Measurements from ENCODE around the gene MLN.

MLN gene

DNA sequence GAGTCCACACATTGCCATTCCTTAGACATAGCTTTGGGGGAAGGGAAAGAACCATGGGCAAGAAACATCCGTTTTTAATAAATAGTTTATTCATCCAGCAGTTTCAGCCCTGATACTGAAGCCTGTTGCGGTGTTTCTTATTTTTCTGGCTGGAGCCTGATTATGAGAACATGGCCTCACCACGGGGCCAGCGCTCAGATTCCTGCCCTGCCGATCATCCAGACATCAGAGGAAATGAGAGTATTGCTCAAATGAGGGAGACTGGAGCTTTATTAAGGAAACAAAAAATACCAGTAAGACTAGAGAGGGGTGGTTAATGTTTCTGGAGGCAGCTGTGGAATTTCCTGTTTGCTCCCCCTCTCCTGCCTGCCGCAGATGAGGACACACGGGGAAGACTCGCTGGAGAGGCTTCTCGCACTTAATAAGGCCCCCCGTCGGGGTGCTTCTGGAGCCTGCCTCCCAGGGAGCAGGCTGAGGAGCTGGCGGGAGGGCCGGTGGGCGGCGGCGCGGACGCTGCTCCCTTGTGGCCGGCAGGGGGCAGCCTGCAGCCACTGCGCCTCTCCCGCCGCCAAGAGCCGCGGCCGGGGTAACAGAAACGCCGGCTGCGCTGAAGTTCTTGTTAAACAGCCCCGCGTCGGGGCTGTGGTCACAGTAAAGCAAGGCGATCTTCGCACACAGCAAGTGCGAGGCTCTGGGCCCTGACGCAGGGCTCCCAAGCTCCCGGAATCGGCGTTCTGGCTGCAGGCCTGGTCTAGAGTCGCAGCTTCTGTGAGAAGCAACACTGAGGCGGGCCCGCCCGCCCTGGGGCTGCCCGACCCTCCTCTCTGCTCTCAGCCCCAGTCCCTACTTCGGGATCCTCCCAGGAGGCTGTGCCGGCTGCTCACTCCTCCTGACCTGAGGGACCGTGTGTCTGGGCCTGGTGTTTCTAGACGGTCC, 32.4 kb downstream of the MLN start:
- peak; percentile 40 to 46 for DNase-seq

DNA sequence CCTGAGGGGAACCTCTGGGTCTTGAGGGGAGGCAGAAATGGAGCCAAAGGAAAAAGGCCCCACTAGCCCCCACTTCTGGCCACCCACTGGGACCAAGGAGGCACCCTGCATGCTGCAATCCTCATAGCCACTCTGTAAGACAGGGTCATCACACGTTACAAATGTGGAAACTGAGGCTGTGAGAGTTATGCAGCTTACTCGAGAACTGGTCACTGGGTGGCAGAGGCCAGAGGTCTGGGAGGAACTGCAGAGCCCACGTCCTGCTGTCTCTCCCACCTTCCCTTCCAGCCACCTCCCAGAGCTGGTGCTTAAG, 33.0 kb downstream of the MLN start:
- DNase-seq: no peak

DNA sequence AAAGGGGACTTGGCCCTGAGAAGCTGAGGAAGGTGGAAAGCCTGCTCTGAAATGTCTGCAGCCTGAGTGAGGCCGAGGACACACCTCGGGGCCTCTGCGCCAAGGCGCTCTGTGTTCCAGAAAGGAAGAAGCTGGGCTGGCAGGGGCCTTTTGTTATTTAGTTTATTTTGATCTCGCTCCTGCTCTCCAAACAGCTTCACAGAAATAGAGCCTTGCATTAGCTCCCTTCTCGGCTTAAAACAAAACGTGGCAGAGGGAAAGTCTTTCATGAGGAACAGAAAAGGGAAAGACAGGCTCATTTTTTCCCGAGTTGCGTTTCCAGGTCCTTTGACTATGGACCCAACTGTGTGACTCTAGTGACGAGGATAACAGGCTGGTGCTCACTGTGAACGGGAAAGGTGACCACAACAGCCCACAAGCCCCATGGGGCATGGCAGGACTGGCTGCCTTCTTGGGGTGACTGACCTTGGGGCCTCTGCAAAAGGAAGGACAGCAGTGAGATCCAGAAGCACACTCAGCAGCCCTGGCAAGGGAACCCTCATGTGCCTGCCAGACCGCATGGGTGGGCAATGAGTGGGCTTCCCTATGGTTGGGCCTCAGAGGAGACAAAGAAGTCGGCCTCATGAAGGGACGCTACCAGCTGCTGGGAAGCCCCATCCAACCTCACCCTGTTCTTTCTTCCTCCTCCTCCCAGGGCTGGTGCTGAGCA, 33.5 kb downstream of the MLN start:
- DNase-seq: no peak

DNA sequence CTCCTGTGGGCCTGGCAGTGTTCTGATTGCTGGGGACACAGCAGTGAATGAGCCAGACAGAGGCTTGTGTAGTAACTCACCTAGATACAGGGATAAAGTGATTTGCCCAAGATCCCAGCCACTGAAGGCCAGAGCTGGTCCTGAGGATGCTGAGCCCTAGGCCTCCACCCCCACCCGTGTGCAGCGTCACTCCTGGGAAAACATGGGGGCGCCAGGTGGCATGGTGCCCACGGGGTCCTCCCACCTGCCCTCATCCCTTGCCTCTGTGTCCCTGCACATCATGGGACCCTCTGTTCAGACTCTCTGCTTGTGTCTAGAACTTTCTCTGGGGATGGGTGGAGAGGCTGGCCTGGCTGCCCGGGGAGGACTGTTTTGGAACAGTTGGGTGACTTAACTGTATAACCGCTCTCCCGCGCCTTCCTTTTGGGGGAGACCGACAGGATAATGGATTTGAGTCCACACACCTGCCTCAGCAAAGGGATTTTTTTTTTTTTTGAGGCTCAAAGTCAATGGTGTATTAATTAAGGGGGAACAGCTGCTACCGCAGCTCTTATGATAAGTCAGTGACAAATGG, 34.5 kb downstream of the MLN start:
- no peak for DNase-seq

DNA sequence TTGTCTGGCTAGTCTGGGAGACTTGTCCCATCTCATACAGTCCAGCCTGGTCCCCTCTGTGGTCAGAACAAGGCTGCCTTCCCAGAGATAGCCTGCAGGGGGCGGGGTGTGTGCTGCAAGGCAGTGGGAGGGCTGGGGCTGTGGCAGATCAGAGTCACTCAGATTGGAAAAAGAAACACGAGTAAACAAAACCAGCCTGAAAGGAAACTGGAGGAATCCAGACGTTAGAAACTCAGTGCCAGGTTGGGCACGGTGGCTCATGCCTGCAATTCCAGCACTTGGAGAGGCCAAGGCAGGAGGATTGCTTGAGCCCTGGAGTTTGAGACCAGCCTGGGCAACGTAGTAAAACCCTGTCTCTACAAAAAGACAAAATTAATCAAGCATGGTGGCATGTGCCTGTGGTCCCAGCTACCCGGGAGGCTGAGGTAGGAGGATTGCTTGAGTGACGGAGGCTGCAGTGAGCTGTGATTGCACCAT, 35.1 kb downstream of the MLN start:
- DNase-seq: peak; percentile 68 to 69

DNA sequence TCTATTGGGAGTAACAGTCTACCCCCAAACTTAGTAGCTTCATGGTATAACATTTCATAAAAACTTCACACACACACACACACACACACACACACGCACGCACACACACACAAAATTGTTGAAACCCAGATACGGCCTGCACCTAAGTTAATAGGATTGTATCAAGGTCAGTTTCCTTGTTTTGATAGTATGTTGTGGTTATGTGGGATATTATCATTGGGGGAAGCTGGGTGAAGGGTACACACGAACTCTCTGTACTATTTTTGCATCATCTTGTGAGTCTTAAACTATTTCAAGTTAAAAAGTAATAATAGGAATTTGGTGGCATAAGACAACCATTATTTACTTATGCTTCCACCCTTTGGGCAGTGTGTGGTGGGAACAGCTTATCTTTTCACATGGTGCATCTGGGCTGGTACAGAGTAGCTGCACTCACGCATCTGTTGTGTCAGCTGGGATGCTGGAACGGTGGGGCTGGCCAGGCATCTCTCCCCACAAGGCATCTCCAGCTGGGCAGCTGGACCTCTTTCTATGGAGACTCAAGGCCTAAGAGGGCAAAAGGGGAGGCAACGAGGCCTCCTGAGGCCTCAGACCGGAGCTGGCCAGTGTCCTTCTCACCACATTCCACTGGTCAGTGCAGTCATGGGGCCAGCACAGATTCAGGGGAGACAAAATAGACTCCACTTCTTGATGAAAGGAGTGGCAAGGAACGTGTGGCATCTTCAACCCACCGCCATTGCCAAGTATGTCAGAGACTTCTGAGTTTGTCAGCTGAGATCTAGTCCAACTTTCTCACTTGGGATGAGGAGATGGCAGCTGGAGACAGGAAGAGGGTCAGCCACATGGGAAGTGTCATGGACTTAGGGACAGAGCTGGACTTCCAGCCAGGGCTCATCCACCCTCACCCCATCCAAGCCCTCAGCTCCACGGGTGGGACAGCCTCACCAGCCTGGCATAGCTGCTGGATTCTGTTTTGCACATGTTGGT, 36.6 kb downstream of the MLN start:
- no peak for DNase-seq

DNA sequence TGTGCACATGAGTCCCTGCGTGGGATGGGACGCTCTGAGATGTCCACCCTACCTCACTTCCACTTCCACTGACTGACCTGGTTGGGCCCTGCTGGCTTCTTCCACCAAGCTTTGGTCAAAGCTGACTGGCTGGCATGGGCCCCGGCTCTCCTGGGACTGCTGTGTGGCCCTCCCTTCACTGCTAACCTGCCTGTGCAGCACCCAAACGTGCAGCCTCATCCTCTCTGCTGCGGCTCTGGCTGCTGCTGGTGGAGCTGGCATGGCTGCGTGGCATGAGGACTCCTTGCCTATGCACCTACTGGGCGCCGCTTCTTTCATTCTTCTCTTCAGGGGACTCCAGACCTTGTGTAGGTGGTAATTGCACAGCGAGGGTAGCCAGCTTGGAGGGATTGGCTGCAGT, 38.4 kb downstream of the MLN start:
- DNase-seq: no peak

DNA sequence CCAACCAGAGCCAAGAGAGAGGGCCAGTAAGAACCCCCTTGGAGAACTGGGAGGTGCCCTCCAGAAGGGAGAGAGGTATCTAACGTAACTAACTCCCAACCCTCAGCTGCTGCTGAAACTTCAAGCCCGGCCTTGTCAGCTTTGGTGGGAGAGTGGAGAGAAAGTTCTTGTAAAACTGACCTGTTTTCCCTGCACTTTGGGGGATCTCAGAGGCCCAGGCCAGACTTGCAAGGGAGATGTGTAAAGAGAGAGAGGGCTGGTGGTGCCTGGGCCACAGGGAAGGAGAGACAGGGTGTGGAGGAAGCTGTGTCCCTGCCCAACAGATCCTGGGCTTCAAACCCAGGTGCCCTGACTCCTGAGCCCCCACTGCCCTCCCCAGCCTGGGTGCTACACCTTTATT, 39.8 kb downstream of the MLN start:
- DNase-seq: no peak

DNA sequence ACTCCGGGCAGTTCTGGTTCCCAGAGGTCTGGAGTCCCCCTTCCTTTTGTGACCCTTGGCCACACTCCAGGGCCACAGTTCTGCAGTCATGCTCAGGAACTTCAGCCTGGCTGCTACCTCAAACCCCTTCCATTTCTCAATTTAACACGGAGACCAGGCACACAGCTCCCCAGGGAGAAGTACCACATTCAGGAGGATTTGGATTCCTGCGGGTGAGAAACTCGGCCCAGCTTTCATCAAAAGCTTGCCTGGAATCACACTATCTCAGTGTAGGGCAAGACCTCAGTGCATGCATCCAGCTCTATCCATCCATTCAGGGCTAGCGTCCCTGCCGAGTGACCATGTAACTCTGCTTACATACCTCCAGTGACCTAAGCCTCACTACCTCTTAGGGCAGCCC, 40.3 kb downstream of the MLN start:
- DNase-seq: no peak

DNA sequence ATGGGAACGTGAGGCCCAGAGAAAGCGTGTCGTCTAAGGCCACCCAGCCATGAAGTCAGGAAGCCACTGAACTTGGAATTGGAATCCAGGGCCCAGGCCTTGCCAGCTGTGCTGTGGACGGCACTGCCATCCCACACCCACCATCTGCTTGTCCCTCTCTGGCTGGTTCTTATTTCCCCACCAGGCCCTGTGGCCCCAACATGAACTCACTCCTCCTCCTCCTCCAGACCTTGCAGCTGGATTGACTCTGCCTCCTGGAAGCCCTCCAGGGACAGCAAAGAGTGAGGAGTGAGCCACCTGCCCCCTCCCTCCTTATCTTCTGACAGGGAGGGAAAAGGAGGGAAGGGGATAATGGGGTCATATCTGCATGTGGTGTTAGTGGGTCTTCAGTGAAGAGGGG, 41.1 kb downstream of the MLN start:
- DNase-seq: no peak

DNA sequence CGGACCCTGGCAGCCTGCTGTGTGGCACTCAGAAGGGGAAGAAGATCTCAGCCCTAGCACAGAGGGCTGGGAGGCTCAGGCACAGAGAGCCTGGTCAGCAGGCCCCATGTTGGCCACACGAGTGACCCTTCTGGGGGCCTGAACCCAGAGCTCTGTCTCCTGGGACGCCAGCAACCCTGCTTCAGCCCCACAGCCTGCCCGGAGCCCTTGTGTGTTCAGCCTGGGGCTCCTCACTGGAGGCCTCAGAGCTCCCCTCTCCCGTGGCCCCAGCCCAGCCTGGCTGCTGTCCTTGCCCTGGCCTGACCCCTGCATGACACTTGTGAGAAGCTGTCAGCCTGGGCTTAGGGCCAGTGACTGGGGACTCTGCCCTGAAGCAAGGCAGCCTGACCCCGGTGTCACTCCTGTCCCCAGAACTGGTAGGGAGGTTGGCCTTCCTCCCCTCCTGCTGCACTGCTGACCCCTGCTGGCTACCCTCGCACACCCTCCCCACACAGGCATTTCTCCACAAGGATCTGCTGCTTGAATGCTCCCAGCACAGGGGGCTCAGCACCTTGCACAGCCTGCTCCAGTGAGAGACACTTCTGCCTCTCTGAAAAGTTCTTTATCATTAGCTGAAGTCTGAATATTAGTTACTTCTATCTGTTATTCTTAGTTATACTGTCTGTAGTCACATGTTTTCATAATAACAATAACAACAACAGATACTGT, 41.7 kb downstream of the MLN start:
- peak; percentile 22 to 28 for DNase-seq

DNA sequence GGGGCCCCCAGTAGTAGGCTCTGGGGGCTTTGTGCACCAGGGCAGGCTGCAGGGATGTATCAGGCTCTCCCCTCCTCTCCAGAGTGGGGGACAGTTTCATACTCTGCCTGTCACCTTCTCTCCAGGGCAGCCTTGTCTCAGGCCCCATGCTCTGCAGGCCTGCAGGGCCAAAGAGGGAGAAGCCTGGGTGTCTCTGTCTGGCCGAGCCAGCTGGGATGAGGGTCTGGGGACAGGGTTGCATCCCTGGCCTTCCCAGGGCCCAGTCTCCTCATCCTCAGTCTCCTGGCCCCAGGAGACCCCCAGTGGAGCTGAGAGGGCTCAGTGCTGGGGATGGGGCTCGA, 42.3 kb downstream of the MLN start:
- DNase-seq: no peak

DNA sequence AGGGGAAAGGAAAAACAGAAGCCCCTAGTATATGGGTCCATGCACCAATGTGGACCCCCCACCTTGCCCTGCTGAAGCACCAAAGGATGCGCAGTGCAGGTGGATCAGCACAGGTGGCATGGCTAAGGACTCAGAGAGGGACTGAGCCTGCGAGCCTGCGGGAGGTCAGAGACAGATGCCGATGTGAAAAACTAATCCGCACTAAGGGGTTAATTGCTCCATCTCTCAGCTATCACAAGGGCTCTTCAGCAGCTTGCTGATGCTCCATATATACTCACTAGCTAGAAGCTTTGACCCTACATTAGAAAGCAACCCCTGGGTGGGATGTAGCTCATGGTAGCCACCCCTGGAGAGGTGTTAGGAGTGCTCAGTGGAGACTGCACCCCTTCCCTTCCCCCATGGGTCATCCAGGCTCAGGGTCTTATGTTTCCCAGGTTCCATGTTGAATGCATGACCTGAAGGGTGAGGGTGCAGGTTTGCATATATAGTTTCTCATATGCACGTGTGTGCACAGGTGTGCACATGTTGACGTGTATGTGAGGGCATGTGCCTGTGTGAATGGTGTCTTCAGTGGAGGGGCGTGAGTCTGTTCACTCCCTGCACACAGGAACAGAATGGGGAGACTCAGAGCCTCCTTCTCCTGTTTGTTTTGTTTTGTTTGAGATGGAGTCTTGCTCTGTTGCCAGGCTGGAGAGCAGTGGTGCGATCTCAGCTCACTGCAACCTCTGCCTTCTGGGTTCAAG, 43.7 kb downstream of the MLN start:
- no peak for DNase-seq

DNA sequence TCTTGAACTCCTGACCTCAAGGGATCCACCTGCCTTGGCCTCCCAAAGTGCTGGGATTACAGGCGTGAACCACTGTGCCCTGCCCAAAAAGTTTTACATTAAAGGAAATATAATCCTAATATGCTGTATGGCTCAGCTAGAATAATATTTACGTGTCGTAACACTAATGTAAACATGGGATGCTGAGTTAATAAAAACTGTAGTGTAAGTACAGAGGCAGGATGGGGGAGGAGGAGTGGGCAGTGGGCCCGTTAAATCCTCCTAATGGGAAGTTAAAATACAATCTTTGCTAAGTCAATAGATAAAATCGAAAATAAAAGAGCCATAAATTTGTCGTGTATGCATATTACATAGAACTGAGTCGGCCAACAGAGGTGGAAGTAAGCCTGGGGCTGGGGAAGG, 45.0 kb downstream of the MLN start:
- DNase-seq: no peak

DNA sequence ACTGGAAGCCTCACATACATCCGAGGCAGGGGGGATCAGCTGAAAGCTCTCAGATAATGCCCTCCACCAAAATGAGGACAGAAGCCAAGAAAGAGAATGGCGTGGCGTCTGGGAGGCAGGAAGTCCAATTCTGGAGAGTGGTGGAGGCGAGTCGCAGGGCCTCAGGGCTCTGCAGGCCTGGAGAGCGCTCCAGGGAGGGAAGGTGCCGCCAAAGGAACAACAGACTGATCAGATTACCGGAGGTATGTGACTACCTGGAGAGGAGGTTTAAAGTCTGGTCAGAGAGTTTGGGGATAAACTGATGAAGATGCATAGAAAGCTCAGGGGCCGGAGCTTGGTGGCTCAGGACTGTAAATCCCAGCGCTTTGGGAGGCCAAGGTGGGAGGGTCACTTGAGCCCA, 45.9 kb downstream of the MLN start:
- no peak for DNase-seq

DNA sequence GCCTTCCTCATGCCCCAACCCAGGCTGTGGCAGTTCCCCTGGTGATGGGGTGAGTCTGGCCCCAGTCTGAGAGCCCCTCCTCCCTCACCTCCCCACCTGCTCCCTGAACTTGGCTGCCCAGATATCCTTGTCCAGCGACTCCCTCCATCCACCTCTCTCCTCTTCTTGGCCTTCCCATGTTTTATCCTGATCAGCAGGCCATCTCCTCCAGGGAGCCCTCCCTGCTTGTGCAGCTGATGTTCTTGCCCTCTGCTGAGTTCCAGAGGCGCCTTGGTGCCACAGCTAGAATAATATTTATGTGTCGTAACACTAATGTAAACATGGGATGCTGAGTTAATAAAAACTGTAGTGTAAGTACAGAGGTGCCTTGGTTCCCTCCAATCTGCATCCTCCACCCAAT, 46.7 kb downstream of the MLN start:
- DNase-seq: no peak

DNA sequence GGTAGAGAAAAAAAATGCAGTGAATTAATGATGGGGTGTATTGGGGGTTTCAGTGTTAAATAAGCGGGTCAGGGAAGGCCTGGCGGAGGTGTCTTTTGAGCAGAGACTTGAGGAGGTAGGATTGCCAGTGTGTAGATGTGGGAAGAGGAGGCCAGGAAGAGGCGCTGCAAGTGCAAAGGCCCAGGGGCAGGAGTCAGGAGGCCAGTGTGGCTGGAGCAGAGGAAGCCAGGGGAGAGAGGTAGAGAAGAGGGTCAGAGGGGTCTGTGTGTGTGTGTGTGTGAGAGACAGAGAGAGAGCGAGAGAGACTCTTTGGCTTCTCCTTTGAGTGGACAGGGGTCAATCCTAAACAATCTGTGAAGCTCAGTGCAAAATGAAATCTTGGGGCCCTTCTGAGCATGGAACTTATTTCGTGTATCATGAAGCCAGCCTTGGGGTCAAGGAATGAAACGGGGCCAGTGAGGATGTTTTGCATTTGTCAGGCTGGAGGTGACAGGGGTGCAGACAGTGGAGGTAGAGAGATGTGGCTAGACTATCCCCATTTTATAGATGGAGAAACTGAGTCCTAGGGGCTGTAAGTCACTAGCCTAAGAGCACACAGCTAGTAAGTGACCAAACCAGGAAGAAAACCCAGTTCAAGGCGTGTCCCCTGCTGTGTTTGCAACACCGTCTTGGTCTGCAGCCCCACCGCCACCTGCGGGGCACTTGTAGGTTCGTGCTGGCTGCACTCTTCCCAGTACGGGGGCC, 47.4 kb downstream of the MLN start:
- no peak for DNase-seq

DNA sequence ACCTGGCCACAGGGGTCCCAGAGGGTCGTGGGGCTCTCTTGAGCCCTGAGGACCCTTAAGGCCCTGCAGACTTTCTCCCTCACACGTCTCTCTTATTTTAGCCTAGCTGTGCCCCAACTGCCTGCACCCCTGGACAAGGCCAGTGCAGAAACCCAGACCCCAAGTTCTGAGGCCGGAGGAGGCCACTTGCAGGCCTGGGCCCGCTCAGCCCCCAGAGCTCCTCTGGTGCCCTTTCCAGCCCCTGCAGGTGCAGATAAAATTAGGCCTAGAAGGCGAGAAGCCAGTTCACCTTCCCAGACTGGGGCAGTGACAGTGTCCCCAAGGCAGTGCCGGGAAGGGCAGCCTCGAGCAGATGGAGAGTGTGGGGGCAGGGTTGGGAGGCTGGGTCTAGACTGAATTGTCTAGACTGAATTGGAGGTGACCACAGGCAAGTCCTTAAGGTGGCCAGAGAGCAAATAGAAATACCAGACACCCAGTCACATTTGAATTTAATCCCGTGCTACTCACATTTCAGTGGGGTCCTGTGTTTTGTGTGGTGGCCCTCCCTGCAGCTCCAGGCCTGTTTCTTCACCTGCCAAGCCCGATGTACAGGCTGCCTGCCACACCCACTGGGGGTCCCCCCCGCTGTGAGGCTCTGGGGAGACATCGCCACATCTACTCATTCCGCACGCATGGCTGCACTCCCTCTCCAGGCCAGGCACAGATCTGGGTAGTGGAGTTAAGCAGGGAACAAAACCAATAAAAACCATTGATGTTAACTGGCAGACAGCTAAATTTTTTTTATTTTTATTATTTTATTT, 48.5 kb downstream of the MLN start:
- no peak for DNase-seq

DNA sequence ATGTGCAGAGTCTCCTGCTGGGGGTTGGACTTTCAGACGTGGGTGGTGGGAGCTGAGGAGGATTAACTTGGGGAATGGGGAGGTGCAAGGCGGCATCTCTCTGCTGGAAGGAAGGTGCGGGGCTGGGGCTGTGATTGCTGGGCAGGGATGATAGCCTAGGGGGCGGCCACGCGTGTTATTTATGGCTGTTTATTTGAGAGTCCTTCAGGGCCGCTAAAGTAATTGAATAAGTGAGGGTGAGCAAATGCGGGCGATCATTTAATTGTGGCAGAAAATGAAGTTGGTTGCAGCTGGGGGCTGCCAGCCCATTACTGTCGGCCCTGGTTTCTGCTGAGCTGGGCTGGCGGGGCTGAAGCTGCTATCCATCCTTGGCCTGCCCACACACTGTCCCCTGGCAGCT, 49.6 kb downstream of the MLN start:
- no peak for DNase-seq

DNA sequence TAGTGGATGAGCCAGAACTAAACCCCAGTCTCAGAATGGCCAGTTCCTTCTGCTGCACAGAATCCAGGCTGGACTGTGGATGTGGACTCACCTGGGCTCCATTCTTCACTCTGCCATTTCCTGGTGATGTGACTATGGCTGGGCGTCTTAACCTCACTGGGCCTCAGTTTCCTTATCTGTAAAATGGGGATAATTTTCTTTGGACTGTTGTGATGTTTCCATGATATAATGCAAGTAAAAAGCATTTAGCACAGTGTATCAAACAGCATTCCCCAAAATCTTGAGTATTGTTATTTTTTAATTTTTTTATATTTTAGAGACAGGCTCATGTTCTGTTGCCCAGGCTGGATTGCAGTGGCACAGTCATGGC, 51.2 kb downstream of the MLN start:
- DNase-seq: no peak

Data from activated CD4-positive, alpha-beta T cell treated with anti-CD3 and anti-CD28 coated beads, Interleukin-2, amount 50 U/mL, for 4 hours (primary cell).